ENCODE data around the gene BRD7.
"Not testable (repeated sequence)": the region's sequence is repeated elsewhere in the genome, so short reads cannot be mapped to it uniquely, and the experiment has no call there.

- not testable (repeated sequence) for TF ChIP-seq HOXA7 (CRISPR knock-in tag; IDR thresholded peaks at IDR 0.05; ENCODE audit: borderline replicate concordance); ATF2 (tag by site-specific recombination; IDR thresholded peaks at IDR 0.05; ENCODE audit: low read depth); GFI1B (tag by site-specific recombination; IDR thresholded peaks at IDR 0.05); ZNF510 (tag by site-specific recombination; IDR thresholded peaks at IDR 0.05; ENCODE audit: insufficient replicate concordance); REST (tag by site-specific recombination; IDR thresholded peaks at IDR 0.05); CTCF (tag by site-specific recombination; IDR thresholded peaks at IDR 0.05)
These were observed 23.6 kb downstream of the BRD7 start for GRCh38 chr16:50345210-50345609.

Data from HEK293 (cell line).